ENCODE measurements around the gene ELMOD3. TPM values are rescaled to one million over a fixed set of nuclear protein-coding genes. Genes with fewer than 3 reads are reported as not detected.
A peak's percentile ranks its signal among the peaks of the same experiment; 100 is the strongest.

Gene ELMOD3
- total and polyA plus RNA-seq, 2 of the 8 experiments (the other 6 are each of a cell fraction or from before 2014, with no cell fraction given), result 8.5 to 10.2 TPM

DNA sequence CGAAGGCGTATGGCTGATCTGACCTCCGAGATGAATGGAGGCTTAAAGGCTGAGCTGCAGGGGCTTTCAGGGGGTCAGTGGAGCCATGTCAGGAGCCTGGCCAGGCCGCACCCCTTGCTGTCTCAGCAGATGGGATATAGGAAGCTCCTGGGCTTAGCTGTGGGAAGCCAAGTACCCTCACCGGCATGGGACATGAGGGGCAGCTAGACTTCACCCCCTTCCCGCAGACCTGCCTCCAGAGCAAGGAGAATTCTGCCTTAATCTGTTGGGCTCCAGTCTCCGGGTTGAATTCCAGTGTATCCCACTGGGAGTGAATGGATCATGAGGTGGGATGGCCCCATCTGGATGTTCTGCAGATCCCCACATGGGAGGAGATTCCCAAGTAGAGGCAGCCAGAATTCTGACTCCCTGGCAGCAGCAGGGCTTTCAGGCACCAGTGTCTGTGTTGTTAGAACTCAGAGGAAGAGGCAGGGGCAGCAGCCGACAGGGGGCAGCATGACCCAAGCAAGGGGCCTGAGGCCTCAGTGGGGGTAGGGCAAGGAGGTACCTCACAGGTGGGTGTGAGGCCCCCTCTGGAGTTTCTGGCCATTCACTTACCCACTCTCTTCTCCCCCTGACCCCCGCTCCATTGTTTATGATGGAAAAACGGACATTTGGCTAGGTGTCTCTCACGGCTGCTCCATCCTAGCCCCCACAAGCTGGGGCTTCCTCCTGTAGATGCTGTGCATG is 36.5 kb downstream of the ELMOD3 start (continued):
- TF ChIP-seq SP1 (IDR thresholded peaks at IDR 0.05; ENCODE audit: low read depth, low read length) (no peak), CTBP2 (IDR thresholded peaks at IDR 0.05; ENCODE audit: borderline replicate concordance, insufficient read depth, insufficient read length, low read length) (no peak), RXRA (IDR thresholded peaks at IDR 0.05; ENCODE audit: insufficient read depth, low read depth, low read length) (no peak), RNF2 (IDR thresholded peaks at IDR 0.05; ENCODE audit: borderline replicate concordance, low read depth, low read length, missing control alignments, poor library complexity, severe bottlenecking) (no peak), TCF12 (IDR thresholded peaks at IDR 0.05; ENCODE audit: low read depth, low read length) (peak; percentile 54; the same call in 1 of the 2 replicates), USF2 (IDR thresholded peaks at IDR 0.05; ENCODE audit: low read length) (no peak), MAX (IDR thresholded peaks at IDR 0.05) (no peak), SP2 (IDR thresholded peaks at IDR 0.05; ENCODE audit: low read length) (no peak), BACH1 (IDR thresholded peaks at IDR 0.05; ENCODE audit: low read length) (no peak)

All from H1 (cell line).